ENCODE data around the gene PHACTR2.
"Not testable (repeated sequence)": the region's sequence is repeated elsewhere in the genome, so short reads cannot be mapped to it uniquely, and the experiment has no call there.

The PHACTR2 gene

DNA sequence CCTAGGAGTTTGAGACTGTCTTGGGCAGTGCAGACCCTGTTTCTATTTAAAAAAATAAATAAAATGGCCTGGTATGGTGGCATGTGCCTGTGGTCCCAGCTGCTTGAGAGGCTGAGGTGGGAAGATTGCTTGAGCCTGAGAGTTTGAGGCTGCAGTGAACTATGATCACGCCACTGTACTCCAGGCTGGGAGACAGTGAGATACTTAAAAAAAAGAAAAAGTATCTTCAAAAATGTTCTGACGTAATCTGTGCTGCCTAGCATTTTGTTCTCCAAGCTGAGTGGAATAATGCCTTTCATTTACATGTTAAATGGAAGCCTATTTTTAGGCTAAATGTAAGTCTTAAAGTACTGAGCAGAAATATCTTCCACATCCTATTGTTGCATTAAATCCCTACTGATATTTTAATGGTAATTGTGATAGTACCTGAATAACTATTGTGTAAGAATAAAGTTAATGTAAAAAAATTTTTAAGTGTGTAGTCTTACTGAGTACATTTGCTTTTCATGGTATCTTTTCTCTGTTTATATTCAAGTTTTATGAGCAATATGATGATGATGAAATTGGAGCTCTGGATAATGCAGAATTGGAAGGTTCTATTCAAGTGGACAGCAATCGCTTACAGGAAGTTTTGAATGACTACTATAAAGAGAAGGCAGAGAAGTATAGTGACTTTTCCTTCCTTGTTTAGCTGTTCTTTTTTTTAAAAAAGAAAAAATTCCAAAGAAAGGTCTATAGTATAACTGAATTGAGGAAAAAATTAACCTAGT lies 182.3 kb downstream of the PHACTR2 start:
- DNase-seq (ENCODE audit: low read depth in 2 of 2) = no peak

DNA sequence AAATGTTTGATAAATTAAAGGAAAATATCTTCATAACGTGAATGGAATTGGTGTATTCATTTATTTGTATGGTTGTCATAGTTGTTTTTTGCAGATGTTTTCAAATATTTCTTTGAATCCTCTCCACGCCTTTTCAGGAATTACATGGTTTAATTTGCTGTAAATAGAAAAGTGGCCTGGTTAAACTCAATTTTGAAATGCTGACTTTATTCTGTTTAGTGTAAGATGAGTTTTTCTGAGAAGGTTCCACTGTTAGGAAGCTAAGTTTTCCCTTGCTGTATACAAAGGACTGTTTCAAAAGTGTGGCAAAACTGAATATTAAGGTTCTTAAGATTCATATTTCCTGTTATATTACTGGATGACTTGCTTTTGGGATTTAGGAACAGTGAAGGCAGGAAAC lies 186.0 kb downstream of the PHACTR2 start:
- DNase-seq (ENCODE audit: low read depth in 2 of 2) = no peak

DNA sequence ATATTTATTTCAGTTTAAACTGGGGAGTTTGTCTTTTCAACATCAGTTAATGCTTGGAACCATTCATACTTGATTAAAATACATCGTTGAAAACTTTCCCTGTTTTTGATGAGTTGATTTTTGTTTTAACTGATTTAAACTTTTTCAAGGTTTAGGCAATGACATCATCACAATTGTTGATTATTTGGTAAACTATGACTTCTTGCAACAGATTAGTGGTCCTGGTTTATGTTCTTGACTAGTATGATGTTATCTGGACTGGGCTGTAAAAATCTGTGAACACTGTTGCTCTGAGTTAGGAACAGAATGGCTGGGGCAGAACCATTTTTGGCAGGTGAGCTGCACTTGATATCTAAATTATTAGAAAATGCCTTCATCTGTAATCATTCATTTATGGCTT lies 186.5 kb downstream of the PHACTR2 start, which contains the start of gene ZC2HC1B:
Gene ZC2HC1B, plus strand, starts transcription at position 241 of the 400 bp plus-strand sequence. Its CDS starts 66 bp downstream, at position 307.
- no peak for DNase-seq (ENCODE audit: low read depth in 2 of 2)

DNA sequence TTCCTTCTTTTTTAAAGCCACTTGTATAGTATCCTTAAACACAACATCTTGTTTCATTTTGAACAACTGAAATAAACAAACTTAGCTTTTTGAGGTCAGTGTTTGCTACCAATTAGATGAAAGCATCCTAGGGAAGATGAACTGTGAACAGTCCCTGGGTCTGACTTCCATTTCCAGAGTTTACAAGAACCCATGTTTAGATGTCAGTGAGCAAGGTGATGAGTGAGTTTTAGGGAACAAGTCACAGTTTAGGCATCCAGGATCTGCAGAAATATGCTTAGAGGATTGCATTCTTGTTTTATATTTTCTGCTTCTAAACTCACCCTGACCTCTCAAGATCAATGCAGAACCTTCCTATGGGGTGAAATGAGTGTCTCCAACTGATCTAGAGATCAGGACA lies 189.5 kb downstream of the PHACTR2 start:
- DNase-seq (ENCODE audit: low read depth in 2 of 2) = no peak

DNA sequence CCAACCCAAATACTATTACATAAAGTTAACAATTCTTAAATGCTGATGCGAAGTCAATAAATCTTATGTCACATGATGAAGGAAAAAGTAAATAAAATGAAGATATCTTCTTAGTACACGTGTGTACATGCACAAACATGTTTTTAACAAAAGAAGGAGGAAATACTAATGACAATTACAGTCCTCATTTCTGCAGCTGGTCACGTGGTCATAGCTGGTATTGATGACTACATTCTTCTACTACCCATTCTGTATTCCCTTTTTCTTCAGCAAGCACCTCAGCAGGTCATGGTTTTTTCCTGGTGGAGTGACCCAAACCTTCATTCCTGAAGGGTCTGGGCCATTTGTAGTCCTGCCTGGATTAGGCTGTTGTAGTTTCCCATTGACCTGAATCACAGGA lies 191.0 kb downstream of the PHACTR2 start:
- DNase-seq (ENCODE audit: low read depth in 2 of 2) = not testable (repeated sequence)

DNA sequence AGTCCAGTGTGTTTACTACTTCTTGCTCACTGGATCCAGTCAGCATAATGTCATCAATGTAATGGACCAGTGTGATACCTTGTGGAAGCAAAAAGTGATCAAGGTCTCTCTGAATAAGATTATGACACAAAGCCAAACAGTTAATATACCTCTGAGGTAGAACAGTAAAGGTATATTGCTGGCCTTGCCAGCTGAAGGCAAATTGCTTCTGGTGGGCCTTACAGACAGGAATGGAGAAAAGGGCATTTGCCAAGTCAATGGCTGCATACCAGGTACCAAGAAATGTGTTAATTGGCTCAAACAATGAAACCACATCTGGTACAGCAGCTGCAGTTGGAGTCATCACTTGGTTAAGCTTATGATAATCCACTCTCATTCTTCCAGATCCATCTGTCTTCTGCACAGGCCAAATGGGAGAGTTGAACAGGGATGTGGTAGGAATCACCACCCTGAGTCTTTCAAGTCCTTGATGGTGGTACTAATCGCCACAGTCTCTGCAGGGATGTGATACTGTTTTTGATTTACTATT lies 193.5 kb downstream of the PHACTR2 start:
- DNase-seq (ENCODE audit: low read depth in 2 of 2) = not testable (repeated sequence)

DNA sequence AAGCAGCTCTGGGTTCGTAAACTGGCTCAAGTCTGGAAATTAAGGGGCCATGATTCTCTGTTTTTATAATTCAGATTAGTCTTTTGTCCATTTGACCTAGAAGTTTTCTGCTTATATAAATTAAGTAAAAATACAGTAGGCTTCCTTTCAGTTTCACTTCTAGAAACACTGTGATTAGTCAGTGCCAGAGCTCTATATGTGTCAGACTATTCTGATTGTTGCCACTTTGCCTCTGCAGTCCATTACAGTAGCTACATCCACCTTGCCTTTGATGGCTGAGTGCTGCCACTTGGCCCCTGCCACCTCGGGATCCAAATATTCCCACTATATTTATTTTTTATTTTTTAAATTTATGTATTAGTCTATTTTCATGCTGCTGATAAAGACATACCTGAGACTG lies 194.4 kb downstream of the PHACTR2 start:
- no peak for DNase-seq (ENCODE audit: low read depth in 2 of 2)

DNA sequence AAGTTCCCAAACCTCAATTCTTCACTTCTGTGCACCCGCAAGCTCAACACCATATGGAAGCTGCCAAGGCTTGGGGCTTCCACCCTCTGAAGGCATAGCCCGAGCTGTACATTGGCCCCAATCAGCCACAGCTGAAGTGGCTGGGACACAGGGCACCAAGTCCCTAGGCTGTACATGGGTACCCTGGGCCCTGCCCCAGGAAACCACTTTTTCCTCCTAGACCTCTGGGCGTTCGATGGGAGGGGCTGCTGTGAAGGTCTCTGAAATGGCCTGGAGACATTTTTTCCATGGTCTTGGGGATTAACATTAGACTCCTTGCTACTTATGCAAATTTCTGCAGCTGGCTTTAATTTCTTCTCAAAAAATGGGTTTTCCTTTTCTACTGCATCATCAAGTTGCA lies 195.8 kb downstream of the PHACTR2 start:
- not testable (repeated sequence) for DNase-seq (ENCODE audit: low read depth in 2 of 2)

DNA sequence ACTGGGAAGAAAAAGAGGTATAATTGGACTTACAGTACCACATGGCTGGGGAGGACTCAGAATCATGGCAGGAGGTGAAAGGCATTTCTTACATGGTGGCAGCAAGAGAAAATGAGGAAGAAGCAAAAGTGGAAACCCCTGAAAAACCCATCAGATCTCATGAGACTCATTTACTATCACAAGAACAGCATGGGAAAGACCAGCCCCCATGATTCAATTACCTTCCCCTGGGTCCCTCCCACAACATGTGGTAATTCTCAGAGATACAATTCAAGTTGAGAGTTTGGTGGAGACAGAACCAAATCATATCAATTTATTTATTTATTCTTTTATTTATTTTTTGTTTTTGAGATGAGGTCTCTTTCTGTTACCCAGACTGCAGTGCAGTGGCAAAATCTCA lies 196.7 kb downstream of the PHACTR2 start:
- DNase-seq (ENCODE audit: low read depth in 2 of 2) = not testable (repeated sequence)

DNA sequence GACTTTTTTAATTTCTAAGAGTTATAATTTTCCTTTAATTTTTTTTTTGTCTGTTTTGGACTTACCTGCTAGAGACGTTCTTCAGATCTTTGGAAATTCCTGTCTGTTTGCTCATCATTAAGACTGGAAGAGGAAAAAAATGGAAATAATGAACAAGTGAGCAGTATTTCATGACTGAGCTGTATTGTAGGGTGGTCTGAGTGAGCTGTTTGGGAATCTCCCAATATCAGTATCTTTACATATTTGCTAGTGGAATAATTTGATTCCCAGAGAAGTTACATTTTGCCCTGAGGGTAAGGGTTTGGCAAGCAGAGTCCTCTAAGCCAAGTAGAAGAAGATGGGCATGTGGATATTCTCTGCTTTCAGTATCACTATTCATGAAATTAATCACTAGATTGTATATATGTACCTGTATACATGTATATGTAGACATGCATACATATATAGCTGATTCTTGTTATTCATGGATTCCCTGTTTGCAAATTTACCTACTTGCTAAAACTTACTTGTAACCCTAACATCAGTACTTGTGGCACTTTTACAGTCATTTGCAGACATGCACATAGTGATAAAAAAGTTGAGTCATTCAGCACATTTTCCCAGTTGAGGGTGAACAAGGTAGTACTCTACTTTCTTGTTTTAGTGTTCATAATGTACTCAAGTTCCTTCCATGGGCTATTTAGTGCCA lies 200.0 kb downstream of the PHACTR2 start:
- DNase-seq (ENCODE audit: low read depth in 2 of 2) = no peak

DNA sequence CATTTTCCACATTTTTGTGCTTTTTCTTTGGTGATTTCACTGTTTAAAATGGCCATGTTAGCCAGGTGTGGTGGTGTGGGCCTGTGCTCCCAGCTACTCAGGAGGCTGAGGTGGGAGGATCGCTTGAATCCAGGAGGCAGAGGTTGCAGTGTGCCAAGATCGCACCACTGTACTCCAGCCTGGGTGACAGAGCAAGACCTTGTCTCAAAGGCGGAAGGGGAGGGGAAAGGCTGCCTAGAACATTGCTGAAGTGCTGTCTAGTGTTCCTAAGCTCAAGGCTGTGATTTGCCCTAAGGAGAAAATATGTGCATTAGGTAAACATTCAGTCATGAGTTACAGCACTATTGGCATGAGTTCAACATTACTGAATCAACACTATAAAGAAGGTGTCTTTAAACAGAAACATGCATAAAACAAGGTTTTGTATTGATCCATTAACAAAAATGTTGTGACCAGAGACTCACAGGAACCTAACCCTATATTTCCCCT lies 200.6 kb downstream of the PHACTR2 start:
- DNase-seq (ENCODE audit: low read depth in 2 of 2) = no peak

DNA sequence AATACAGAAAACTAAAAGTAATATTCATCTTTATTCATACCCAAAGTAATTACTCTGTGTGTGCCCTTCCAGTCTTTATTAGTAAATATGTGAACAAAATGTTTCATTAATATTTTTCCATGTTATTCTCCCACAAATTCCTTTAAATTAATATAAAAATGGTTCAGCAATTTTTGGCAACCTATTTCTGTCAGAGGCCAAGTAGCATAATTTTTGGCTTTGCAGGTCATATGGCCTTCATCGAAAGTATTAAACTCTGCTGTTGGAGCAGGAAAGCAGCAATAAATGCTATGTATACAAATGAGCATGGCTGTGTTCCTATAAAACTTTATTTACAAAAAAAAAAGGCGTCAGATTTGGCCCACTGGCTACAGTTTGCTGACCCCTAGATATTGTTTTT lies 202.6 kb downstream of the PHACTR2 start:
- no peak for DNase-seq (ENCODE audit: low read depth in 2 of 2)

All from stimulated activated CD8-positive, alpha-beta memory T cell treated with anti-CD3 and anti-CD28 coated beads, Interleukin-7, amount 100 ng/mL, for 4 hours (primary cell).